Prostate gland (tissue), 2 donors: Measurements from ENCODE around the gene PPP1R7.

Source experiments
- POLR2A ChIP-seq: fragments of 450-650 bp; IDR thresholded peaks from one replicate; pipeline ENCODE4 v1.6.1; 2016; ENCODE audit warnings: antibody characterized with exemption, mild to moderate bottlenecking
- POLR2AphosphoS5 ChIP-seq: sonication (generic); formaldehyde crosslinking; IDR thresholded peaks from one replicate; pipeline ENCODE4 v1.6.1; 2017; ENCODE audit warnings: antibody characterized with exemption
- TF ChIP-seq, protein P1 (sequence below), 4 experiments: fragments of 200-600 bp in 2 of 4; fragments of 450-650 bp in 2 of 4; sonication (generic) in 2 of 4; IDR thresholded peaks; 1 replicate in 3 of 4; 2 replicates in 1 of 4; pipeline ENCODE4 v1.5.1; 2016 to 2019; ENCODE audit warnings: antibody characterized with exemption in 4 of 4, mild to moderate bottlenecking in 2 of 4, moderate library complexity in 2 of 4

DNA sequence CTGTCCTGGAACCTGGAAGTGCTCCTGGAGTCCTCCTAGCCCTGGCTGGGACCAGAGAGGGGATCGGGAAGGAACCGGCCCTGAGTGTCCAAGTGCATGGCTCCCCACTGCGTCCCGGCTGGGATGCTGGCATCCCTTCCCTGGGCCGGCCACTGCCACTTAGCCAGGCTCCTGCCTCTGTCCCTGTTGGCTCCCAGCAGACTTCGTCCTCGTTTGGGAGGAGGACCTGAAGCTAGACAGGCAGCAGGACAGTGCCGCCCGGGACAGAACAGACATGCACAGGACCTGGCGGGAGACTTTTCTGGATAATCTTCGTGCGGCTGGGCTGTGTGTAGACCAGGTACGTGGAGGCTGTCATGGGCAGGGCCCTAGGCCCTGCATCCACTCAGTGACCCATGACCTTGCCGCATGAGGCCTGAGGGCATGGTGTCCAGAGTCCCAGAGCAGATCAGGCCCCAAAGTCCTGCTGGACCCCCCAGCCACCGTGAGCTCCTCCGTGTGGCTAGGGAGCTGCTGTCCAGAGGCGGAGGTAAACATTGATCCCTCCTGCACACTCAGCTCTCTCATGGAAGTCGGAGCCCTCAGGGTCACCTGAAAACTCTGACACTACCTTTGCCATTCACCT is 45.4 kb downstream of the PPP1R7 start:
- TF ChIP-seq, protein P1, sequence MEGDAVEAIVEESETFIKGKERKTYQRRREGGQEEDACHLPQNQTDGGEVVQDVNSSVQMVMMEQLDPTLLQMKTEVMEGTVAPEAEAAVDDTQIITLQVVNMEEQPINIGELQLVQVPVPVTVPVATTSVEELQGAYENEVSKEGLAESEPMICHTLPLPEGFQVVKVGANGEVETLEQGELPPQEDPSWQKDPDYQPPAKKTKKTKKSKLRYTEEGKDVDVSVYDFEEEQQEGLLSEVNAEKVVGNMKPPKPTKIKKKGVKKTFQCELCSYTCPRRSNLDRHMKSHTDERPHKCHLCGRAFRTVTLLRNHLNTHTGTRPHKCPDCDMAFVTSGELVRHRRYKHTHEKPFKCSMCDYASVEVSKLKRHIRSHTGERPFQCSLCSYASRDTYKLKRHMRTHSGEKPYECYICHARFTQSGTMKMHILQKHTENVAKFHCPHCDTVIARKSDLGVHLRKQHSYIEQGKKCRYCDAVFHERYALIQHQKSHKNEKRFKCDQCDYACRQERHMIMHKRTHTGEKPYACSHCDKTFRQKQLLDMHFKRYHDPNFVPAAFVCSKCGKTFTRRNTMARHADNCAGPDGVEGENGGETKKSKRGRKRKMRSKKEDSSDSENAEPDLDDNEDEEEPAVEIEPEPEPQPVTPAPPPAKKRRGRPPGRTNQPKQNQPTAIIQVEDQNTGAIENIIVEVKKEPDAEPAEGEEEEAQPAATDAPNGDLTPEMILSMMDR (IDR thresholded peaks at IDR 0.05): no peak
- no peak for TF ChIP-seq POLR2A
- no peak for TF ChIP-seq POLR2AphosphoS5
